ENCODE results near the gene TSPAN11.
"Not testable (repeated sequence)": the region's sequence is repeated elsewhere in the genome, so short reads cannot be mapped to it uniquely, and the experiment has no call there.

The TSPAN11 gene

GRCh38 chr12:31005256-31005943 is 78.9 kb downstream of the TSPAN11 start:
- no peak for DNase-seq

GRCh38 chr12:31005944-31006361 is 79.4 kb downstream of the TSPAN11 start:
- no peak for DNase-seq

- no peak for DNase-seq
Measured at GRCh38 chr12:31006416-31007152, 80.0 kb downstream of the TSPAN11 start.

- DNase-seq, result no peak
Measured at GRCh38 chr12:31007153-31007495, 80.6 kb downstream of the TSPAN11 start.

- DNase-seq, result no peak
Measured at GRCh38 chr12:31007636-31008175, 81.2 kb downstream of the TSPAN11 start.

- peak; percentile 63 for DNase-seq
Measured at GRCh38 chr12:31008241-31008761, 81.8 kb downstream of the TSPAN11 start.

GRCh38 chr12:31008961-31009840 is 82.7 kb downstream of the TSPAN11 start:
- DNase-seq, result no peak

- no peak for DNase-seq
Measured at GRCh38 chr12:31009976-31010375, 83.4 kb downstream of the TSPAN11 start.

- DNase-seq, result no peak
Measured at GRCh38 chr12:31011336-31011735, 84.8 kb downstream of the TSPAN11 start.

- no peak for DNase-seq
Measured at GRCh38 chr12:31011746-31012566, 85.4 kb downstream of the TSPAN11 start.

- not testable (repeated sequence) for DNase-seq
Measured at GRCh38 chr12:31012567-31012891, 86.0 kb downstream of the TSPAN11 start.

GRCh38 chr12:31015215-31015614 is 88.7 kb downstream of the TSPAN11 start:
- no peak for DNase-seq

GRCh38 chr12:31016057-31016456 is 89.5 kb downstream of the TSPAN11 start:
- DNase-seq, result no peak

- DNase-seq, result no peak
Measured at GRCh38 chr12:31017535-31017934, 91.0 kb downstream of the TSPAN11 start.

- DNase-seq, result no peak
Measured at GRCh38 chr12:31018106-31018789, 91.7 kb downstream of the TSPAN11 start.

- DNase-seq, result no peak
Measured at GRCh38 chr12:31018790-31019505, 92.4 kb downstream of the TSPAN11 start.

GRCh38 chr12:31019561-31019960 is 93.0 kb downstream of the TSPAN11 start:
- no peak for DNase-seq

- DNase-seq, result no peak
Measured at GRCh38 chr12:31019976-31020375, 93.4 kb downstream of the TSPAN11 start.

GRCh38 chr12:31020385-31021166 is 94.0 kb downstream of the TSPAN11 start:
- no peak for DNase-seq

- DNase-seq, result no peak
Measured at GRCh38 chr12:31021181-31021580, 94.6 kb downstream of the TSPAN11 start.

All from NCI-H446 treated with DMSO at 0.1 percent for 48 hours (cell line).